H1 (cell line): ENCODE measurements around the gene OTUB1. TPM values are rescaled to one million over a fixed set of nuclear protein-coding genes. Genes with fewer than 3 reads are reported as not detected.

Source experiments
- ASH2L ChIP-seq: fragments of 200-600, 300-600 bp; sonication (generic); IDR thresholded peaks from one replicate; pipeline ENCODE4 v1.7.1; 2017; ENCODE audit warnings: low read length
- CHD2 ChIP-seq: IDR thresholded peaks from 2 replicates; pipeline ENCODE4 v1.6.1; 2012; ENCODE audit warnings: low read length, improper control_type of control experiment
- KDM4A ChIP-seq: IDR thresholded peaks from one replicate; pipeline ENCODE4 v1.7.1; 2012; ENCODE audit warnings: low read depth, mild to moderate bottlenecking, moderate library complexity, low read length, inconsistent platforms; ENCODE audit not compliant: severe bottlenecking
- NRF1 ChIP-seq: IDR thresholded peaks from 2 replicates; pipeline ENCODE4 v1.6.1; 2011; ENCODE audit warnings: mild to moderate bottlenecking, low read depth, low read length, improper control_type of control experiment
- SIN3A ChIP-seq, 2 experiments: IDR thresholded peaks in 1 of 2; conservative IDR thresholded peaks in 1 of 2; 2 replicates each; pipeline ENCODE4 v1.6.1; 2011 to 2012; ENCODE audit warnings: low read length in 2 of 2, improper control_type of control experiment in 1 of 2, low read depth in 1 of 2, mild to moderate bottlenecking in 1 of 2
- SP2 ChIP-seq: IDR thresholded peaks from 2 replicates; pipeline ENCODE4 v1.6.1; 2012; ENCODE audit warnings: mild to moderate bottlenecking, low read length, inconsistent platforms
- TCF12 ChIP-seq: IDR thresholded peaks from 2 replicates; pipeline ENCODE4 v1.6.1; 2011; ENCODE audit warnings: low read depth, mild to moderate bottlenecking, low read length
- USF2 ChIP-seq: IDR thresholded peaks from 2 replicates; pipeline ENCODE4 v1.6.1; 2011; ENCODE audit warnings: low read length, improper control_type of control experiment
- YY1 ChIP-seq: IDR thresholded peaks from 2 replicates; pipeline ENCODE4 v1.6.1; 2011; ENCODE audit warnings: low read depth, mild to moderate bottlenecking, low read length
- polyA plus RNA-seq, 7 experiments: library from polyadenylated mRNA; depleted of rRNA in 3 of 7; stranded (reverse) in 5 of 7; unstranded in 2 of 7; fragments of >200 nt in 5 of 7; fragments of 200-250 nt in 2 of 7; gene quantifications; 1 replicate in 5 of 7; 2 replicates in 1 of 7; 4 replicates in 1 of 7; pipeline versions ENCODE4 v1.2.1 to v1.2.3, GENCODE V29; 2011 to 2013; ENCODE audit warnings: missing spikeins in 2 of 7, mixed read lengths in 2 of 7
- total RNA-seq: library from RNA; stranded (reverse); fragmentation: NEBNext Ultra II Directional; extraction: Animal tissue kit (Norgen Biotek cat#: 25700); gene quantifications from 2 replicates; pipeline ENCODE4 v1.2.1, GENCODE V29; 2021
- TF ChIP-seq, protein P1 (sequence below): IDR thresholded peaks from 2 replicates; pipeline ENCODE4 v1.6.1; 2012; ENCODE audit warnings: inconsistent platforms

OTUB1 gene
- total and polyA plus RNA-seq, 2 of the 8 experiments (the other 6 are each of a cell fraction or from before 2014, with no cell fraction given): 110 to 274 TPM

- TF ChIP-seq SIN3A (conservative IDR thresholded peaks at IDR 0.05 in 1 of 2, IDR thresholded peaks at IDR 0.05 in 1 of 2; ENCODE audit: low read depth in 1 of 2, low read length in 2 of 2): peak; percentile 50 to 86; a peak in 2 of 4 replicates
- no peak for TF ChIP-seq NRF1
- no peak for TF ChIP-seq USF2
- no peak for TF ChIP-seq KDM4A
- TF ChIP-seq, protein P1, sequence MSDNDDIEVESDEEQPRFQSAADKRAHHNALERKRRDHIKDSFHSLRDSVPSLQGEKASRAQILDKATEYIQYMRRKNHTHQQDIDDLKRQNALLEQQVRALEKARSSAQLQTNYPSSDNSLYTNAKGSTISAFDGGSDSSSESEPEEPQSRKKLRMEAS: peak; percentile 47
- peak; percentile 87 for TF ChIP-seq CHD2
- TF ChIP-seq ASH2L: no peak
- TF ChIP-seq YY1: peak; percentile 91
- no peak for TF ChIP-seq SP2
- no peak for TF ChIP-seq TCF12
These were observed 42.3 kb downstream of the OTUB1 start (continued) for GRCh38 chr11:64028398-64029115.
